Measurements from ENCODE around the gene GIMAP2.

DNA sequence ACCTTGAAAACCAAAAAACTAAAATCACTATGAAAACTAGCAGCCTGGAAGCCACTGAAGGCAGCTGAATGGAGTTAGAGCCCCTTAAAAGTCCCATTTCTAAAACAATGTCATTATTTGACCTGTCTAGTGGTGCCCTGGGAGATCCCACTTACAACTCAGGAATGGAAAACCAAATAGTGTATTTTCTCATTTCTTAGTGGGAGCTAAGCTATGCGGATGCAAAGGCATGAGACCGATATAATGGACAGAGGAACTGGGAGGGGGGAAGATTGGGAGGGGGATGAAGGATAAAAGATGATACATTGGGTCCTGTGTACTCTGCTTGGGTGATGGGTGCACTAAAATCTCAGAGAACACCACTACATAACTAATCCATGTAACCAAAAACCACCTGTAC lies 9.8 kb upstream of the GIMAP2 start:
- no peak for TF ChIP-seq CTCF (conservative IDR thresholded peaks at IDR 0.05; ENCODE audit: low read depth, low read length)
- no peak for TF ChIP-seq BHLHE40 (IDR thresholded peaks at IDR 0.05; ENCODE audit: low read depth, low read length)
- TF ChIP-seq POLR2A (IDR thresholded peaks at IDR 0.05; ENCODE audit: low read depth, low read length) = no peak
- no peak for TF ChIP-seq RAD21 (IDR thresholded peaks at IDR 0.05; ENCODE audit: low read length)
- TF ChIP-seq, protein P1, sequence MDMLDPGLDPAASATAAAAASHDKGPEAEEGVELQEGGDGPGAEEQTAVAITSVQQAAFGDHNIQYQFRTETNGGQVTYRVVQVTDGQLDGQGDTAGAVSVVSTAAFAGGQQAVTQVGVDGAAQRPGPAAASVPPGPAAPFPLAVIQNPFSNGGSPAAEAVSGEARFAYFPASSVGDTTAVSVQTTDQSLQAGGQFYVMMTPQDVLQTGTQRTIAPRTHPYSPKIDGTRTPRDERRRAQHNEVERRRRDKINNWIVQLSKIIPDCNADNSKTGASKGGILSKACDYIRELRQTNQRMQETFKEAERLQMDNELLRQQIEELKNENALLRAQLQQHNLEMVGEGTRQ (IDR thresholded peaks at IDR 0.05; ENCODE audit: low read depth, low read length) = no peak
- TF ChIP-seq SMC3 (IDR thresholded peaks at IDR 0.05; ENCODE audit: low read depth, low read length) = no peak
